ENCODE results near the gene LRMDA.

Gene LRMDA

DNA sequence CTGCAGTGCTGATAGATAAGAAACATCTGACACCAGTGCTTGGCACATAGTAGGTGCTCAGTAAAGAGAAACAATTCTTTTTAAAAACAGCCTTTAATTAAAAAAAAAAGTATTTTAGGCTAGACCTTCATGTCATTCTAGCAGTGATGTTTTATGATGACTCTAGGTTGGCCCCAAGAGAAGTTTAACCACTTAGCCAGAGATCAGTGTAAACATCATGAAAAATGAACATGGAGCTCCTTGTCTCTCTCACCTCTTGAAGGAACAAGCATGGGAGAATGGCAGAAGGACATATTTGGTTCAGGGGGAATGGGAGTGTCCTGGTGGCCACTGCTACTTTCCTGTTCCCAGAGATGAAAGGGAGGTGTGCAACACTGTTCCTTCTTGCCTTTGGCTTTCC lies 641.0 kb downstream of the LRMDA start:
- no peak for DNase-seq

- no peak for DNase-seq
These were observed 642.1 kb downstream of the LRMDA start for GRCh38 chr10:76073524-76073923.

GRCh38 chr10:76074659-76075058 lies 643.2 kb downstream of the LRMDA start:
- no peak for DNase-seq

- no peak for DNase-seq
These were observed 649.0 kb downstream of the LRMDA start for GRCh38 chr10:76080451-76080850.

DNA sequence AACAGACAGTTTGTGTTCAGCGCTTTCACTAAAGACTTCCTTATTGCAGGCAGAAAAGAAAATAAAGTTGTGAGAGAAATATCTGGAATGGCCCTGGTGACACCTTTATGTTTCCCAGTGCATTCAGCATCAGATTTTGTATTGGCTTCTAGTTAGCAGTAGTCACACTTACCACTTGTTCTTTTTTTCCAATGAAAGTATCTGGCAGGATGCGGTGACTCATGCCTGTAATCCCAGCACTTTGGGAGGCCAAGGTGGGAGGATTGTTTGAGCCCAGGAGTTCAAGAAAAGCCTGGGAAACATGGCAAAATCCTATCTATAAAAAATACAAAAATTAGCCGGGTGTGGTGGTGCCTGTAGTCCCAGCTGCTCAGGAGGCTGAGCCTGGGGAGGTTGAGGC lies 649.6 kb downstream of the LRMDA start:
- no peak for DNase-seq

DNA sequence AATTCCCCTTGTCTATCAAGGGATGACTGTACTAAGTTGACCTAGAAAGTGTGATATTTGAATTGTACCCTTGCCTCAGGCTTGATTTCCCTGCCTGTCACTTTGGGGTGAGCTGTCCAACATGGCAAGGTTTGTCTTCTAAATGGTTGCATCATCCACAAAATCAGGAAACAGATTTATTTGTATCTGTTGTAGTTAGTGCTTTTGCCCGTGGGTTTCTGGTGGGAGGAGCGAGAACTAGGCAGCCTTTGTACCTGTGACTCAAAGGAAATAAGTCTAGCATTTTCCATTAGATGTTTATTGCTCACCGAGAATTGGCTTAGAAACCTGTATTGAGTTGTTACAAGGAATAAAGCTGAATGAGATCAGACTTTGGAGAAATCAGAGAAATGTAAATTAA lies 650.8 kb downstream of the LRMDA start:
- DNase-seq, result no peak

GRCh38 chr10:76082956-76083355 lies 651.5 kb downstream of the LRMDA start:
- no peak for DNase-seq

GRCh38 chr10:76085002-76085816 lies 653.8 kb downstream of the LRMDA start:
- DNase-seq, result no peak

GRCh38 chr10:76085817-76086167 lies 654.4 kb downstream of the LRMDA start:
- no peak for DNase-seq

DNA sequence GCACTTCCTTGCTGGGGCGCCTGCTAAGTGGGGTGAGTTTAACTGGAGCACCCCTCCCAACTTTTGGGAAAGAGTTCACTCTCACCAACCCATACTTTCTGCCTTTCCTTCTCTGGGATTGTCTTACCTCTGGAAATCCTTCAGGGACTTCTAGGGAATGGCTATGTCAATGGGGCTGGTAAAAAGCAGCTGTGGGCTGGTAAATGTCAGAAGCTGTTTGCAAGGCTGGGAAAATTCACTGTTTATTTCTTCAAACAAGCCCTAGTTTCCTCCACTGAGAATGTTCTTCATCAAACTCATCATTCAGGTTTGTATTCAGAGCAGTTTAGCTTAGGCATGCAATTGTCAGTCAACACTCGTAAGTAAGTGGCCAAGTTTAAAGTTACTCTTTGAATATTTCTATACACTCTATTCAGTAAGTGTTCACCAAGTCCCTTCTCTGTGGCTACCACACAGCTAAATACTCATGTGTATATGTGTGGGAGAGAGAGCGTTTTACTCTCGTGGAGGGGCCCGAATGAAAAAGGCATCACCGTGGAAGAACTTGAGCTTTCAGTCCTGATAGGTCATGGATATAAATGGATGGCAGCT lies 654.8 kb downstream of the LRMDA start:
- no peak for DNase-seq

GRCh38 chr10:76086761-76087639 lies 655.6 kb downstream of the LRMDA start:
- DNase-seq, result no peak

- DNase-seq, result no peak
These were observed 656.6 kb downstream of the LRMDA start for GRCh38 chr10:76088008-76088407.

GRCh38 chr10:76088980-76089379 lies 657.6 kb downstream of the LRMDA start:
- no peak for DNase-seq

DNA sequence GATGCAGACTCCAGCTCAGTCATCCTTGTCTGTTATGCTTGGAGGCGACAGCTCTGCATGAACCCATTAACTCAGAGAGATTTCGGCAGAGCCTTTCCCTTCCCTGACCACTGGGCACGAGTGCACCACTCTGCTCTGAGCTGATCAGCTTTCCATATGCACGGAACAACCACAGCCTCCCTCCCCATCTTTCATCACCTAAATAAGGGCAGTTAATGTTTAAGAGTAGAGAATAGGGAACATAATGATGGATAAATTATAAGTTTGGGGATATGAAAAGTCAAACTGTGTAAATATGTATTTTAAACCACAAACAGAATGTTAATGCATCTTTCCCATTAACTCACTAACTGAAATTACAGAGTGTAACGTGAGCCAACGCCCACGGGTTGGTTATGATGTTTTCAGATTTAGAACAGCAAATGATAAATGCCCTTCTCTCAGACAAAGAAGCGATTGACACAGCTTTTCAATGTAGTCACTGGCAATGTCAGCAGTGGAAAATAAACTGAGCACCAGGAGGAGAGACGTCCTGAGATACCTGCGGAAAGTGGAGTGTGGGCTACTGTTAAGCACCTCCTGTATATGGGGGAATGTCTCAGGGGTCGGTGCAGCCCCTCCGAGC lies 658.2 kb downstream of the LRMDA start:
- DNase-seq, result no peak

- no peak for DNase-seq
These were observed 660.5 kb downstream of the LRMDA start for GRCh38 chr10:76091926-76092325.

DNA sequence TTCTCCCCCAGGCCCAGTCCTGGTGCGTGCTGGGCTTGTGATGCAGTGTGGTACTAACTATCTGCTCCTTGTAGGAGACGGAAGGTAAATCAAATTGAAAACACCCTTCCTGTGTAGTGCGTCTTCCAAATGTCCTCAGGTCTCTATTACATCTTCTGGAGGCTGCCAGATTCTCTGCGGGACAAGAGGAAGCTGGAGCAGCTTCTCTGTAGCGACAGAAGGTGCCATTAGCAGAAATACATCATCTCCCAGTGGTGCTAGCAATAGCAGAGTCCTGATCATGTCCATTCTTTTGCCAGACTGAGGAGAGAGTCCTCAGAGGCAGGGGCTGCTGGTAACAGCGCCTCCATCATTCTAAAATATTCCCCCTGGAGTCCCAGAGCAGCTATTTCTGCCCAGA lies 675.2 kb downstream of the LRMDA start:
- DNase-seq, result no peak

GRCh38 chr10:76108563-76109359 lies 677.3 kb downstream of the LRMDA start:
- DNase-seq, result no peak

GRCh38 chr10:76111404-76111803 lies 680.0 kb downstream of the LRMDA start:
- DNase-seq, result no peak

GRCh38 chr10:76111986-76112825 lies 680.8 kb downstream of the LRMDA start:
- no peak for DNase-seq

DNA sequence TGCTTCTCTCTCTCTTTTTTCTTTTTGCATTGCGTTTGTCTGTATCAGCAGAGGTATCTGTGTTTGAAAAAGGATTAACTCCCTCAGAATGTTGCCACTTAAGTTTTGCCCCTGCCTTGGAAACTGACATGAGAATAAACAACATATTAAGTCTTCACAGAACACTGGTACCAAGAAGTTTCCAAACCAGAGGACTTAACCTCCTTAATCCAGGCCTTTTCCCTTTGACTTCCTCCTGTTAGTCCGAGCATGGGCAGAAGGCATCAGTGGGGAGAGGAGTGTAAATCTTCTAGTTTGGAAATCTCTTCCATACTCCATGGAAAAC lies 681.4 kb downstream of the LRMDA start:
- DNase-seq, result no peak

DNA sequence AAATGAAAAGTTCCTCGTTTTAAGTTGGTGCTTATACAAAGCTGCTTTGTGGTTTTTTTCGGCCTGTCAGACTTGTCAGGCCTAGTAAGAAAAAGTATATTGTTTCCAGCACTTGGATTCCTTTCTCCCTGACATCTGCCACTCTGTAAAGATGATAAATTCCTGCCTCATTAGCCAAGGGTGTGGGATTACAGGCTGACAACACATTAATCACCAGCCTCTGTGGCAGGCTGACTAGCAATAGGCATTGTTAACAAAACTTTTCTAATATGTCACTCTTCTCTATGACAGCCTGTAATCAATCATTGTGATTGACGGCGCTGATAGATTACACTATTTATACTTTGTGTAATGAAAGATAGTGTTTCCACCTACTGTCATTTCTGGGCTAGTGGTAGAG lies 682.5 kb downstream of the LRMDA start:
- DNase-seq, result no peak

DNA sequence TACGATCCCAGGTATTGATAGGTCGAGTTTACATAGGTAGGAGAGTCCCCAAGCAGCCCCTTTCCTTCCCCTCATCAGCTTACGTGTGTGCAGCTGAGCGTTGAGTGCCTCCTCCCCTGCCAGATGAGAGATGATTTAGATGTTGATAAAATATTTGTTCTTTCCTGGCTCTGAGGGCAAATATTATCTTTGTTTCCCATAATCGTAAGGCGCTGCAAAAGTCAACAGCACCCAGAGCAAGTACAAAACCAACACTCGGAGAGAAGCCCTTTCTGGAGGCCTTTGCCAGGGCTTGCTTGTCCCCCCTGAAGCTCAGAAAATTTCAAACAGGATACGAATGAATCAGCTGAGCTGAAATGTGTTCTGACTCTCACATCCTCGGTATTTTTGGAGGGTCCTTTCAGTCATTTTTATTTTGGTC lies 683.2 kb downstream of the LRMDA start:
- DNase-seq, result no peak
